Measurements from ENCODE around the gene ZNF709. TPM values are rescaled to one million over a fixed set of nuclear protein-coding genes. Genes with fewer than 3 reads are reported as not detected.
A peak's percentile ranks its signal among the peaks of the same experiment; 100 is the strongest.
"Not testable (repeated sequence)": the region's sequence is repeated elsewhere in the genome, so short reads cannot be mapped to it uniquely, and the experiment has no call there.

Gene ZNF709
- total and polyA plus RNA-seq, 3 experiments from 2014 or later, result 1.1 to 2.5 (median 2.5) TPM

DNA sequence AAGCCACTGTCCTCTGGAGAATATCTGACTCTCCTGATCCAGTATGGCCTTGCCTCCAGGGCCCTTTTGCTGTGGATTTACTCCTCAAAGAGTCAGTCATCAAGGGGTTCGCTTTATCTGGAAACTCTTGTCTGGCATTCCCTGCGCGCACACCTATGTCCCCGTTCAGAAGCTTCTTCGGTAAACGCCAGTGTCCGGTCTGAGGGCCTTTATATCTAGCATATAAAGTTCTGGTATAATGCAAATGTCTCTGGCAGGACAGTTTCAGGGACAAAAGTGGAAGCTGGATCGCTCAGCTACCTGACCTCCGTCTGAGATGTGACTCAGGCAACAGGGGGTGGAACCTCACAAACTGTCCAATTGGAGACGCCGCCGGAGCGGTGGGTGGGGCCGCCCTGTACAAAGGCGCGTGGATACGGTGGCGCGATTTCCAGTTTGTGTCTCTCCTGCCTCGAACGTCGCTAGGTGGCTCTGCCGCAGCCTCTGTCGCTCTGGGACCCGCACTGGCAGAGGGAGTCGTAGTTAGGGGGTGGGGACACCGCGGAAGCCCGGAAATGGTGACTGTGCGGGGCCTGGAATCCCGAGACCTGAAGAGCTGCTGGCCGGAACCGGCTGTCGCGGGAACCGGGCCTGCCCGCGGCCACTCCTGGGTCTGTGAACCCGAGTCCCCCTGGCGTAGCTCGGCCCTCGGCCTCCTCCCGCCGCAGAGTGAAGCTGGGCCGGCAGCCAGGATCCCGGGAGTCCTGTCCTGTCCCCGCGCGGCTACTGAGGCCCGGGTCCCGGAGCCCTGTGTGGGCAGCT, 10.6 kb upstream of the ZNF709 start:
- H3K4me1 ChIP-seq (ENCODE audit: insufficient read depth, low read length), result peaks cover 7% of the 10 kb centered on the region
- peak; percentile 82 to 96 (median 89) for DNase-seq
- no peaks in the 10 kb centered on the region for H3K27me3 ChIP-seq (ENCODE audit: insufficient read depth, low read length, poor library complexity, severe bottlenecking)
- peak overlapping the region; percentile 89 for H3K4me3 ChIP-seq (ENCODE audit: low read length)
- Mint-ChIP-seq H3K9me3 (peaks cover 0 to 3% (median 0%) of the 10 kb centered on the region in 5 donors), H3K27me3 (peaks cover 0 to 5% of the 10 kb centered on the region in 2 donors), H3K36me3 (peaks cover 0 to 2% (median 0%) of the 10 kb centered on the region in 3 donors), H3K4me1 (peaks cover 17 to 25% (median 21%) of the 10 kb centered on the region in 3 donors), H3K4me3 (peak overlapping the region; percentile 82 to 96 (median 92)), H3K27ac (peak overlapping the region; percentile 40 to 97 (median 93))
- H3K9me3 ChIP-seq (ENCODE audit: low read length), result no peaks in the 10 kb centered on the region
- no peaks in the 10 kb centered on the region for H3K36me3 ChIP-seq (ENCODE audit: insufficient read depth, low read length)
- CTCF ChIA-PET, result interaction anchor here (0.6 to 1.8 kb wide), 11 partner anchors 8 to 507 kb away, joined by 3 to 8 read pairs (median 3); partner anchors contain the start of gene ZNF563
- H3K27ac ChIP-seq (ENCODE audit: low read depth, low read length), result peak overlapping the region; percentile 48
- POLR2A ChIA-PET, result interaction anchor here (0.6 to 1.8 kb wide), 13 partner anchors 10 to 1155 kb away, joined by 3 to 7 read pairs (median 4); partner anchors contain the start of genes ZNF44, ZNF442, ZNF490 and ZNF563

DNA sequence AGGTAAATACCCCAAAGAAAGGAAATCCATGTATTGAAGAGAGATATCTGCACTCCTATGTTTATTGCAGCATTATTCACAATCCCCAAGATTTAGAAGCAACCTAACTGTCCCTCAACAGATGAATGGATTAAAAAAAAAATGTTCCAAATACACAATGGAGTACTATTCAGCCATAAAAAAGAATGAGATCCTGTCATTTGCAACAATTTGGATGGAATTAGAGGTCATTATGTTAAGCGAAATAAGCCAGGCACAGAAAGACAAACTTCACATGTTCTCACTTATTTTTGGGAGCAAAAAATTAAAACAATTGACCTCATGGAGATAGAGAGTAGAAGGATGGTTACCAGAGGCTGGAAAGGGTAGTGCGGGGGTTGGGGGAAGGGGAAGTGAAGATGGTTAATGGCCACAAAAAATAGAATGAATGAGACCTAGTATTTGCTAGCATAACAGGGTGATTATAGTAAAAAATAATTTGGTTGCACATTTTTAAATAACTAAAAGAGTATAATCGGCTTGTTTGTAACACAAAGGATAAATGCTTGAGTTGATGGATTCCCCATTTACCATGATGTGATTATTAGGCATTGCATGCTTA, 9.7 kb upstream of the ZNF709 start:
- CTCF ChIA-PET, result interaction anchor here (0.6 to 1.8 kb wide), 6 partner anchors 21 to 205 kb away, joined by 3 to 8 read pairs (median 3); partner anchors contain the start of gene ZNF563

GRCh38 chr19:12486265-12486783, 1.7 kb upstream of the ZNF709 start:
- peaks cover 22% of the 10 kb centered on the region for H3K4me1 ChIP-seq (ENCODE audit: insufficient read depth, low read length)
- Mint-ChIP-seq H3K4me1 (peaks cover 27 to 35% (median 33%) of the 10 kb centered on the region in 3 donors), H3K4me3 (peak overlapping the region in 2 of 7 donors; percentile 22 to 63), H3K27ac (peak overlapping the region in 1 of 8 donors; percentile 82)
- not testable (repeated sequence) for DNase-seq; H3K36me3 Mint-ChIP-seq; H3K9me3 ChIP-seq (ENCODE audit: low read length); H3K36me3 ChIP-seq (ENCODE audit: insufficient read depth, low read length); H3K27me3 ChIP-seq (ENCODE audit: insufficient read depth, low read length, poor library complexity, severe bottlenecking); H3K27me3 Mint-ChIP-seq; H3K9me3 Mint-ChIP-seq; H3K4me3 ChIP-seq (ENCODE audit: low read length); H3K27ac ChIP-seq (ENCODE audit: low read depth, low read length)
- CTCF ChIA-PET, result interaction anchor here (0.6 to 0.8 kb wide), 2 partner anchors 10 to 14 kb away, joined by 3 to 4 read pairs; no protein-coding TSS in a partner anchor
- POLR2A ChIA-PET, result interaction anchor here (0.6 kb wide), 2 partner anchors 11 to 453 kb away, joined by 4 to 7 read pairs; no protein-coding TSS in a partner anchor

More for the DNA sequence above, 9.7 kb upstream of the ZNF709 start:
- H3K27me3 ChIP-seq (ENCODE audit: insufficient read depth, low read length, poor library complexity, severe bottlenecking), result no peaks in the 10 kb centered on the region
- H3K36me3 ChIP-seq (ENCODE audit: insufficient read depth, low read length), result no peaks in the 10 kb centered on the region
- H3K4me1 Mint-ChIP-seq, result peaks cover 17 to 25% (median 21%) of the 10 kb centered on the region in 3 donors
- peaks cover 7% of the 10 kb centered on the region for H3K4me1 ChIP-seq (ENCODE audit: insufficient read depth, low read length)
- peaks cover 0 to 6% of the 10 kb centered on the region in 2 donors for H3K27me3 Mint-ChIP-seq
- POLR2A ChIA-PET, result interaction anchor here (0.6 to 1.8 kb wide), 9 partner anchors 10 to 204 kb away, joined by 3 to 7 read pairs (median 4); partner anchors contain the start of genes ZNF442, ZNF490, ZNF563 and ZNF564
- H3K4me3 ChIP-seq (ENCODE audit: low read length), result peak overlapping the region; percentile 89
- peaks cover 0 to 2% (median 0%) of the 10 kb centered on the region in 3 donors for H3K36me3 Mint-ChIP-seq
- H3K4me3 Mint-ChIP-seq, result peak overlapping the region in 6 of 7 donors; percentile 82 to 95 (median 92)
- DNase-seq, result no peak
- H3K27ac ChIP-seq (ENCODE audit: low read depth, low read length), result no peak overlapping the region
- peaks cover 0 to 3% (median 0%) of the 10 kb centered on the region in 5 donors for H3K9me3 Mint-ChIP-seq
- no peaks in the 10 kb centered on the region for H3K9me3 ChIP-seq (ENCODE audit: low read length)
- peak overlapping the region in 4 of 8 donors; percentile 54 to 95 (median 79) for H3K27ac Mint-ChIP-seq

DNA sequence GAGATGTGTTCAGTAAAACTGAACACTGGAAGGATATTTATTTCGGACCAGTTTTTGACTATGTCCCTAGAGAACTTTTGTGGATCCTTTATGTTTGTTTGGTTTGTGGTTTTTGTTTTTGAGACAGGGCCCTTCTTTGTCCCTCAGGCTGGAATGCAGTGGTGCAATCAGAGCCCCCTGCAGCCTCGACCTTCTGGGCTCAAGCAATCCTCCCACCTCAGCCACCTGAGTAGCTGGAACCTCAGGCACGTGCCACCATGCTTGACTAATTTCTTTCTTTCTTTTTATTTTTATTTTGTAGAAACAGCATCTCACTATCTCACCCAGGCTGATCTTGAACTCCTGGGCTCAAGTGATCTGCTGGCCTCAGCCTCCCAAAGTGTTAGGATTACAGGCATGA, 955 bp upstream of the ZNF709 start:
- no peaks in the 10 kb centered on the region for H3K36me3 ChIP-seq (ENCODE audit: insufficient read depth, low read length)
- ChIA-PET CTCF (interaction anchor here (0.6 kb wide), 1 partner anchor 15 kb away, joined by 3 read pairs; no protein-coding TSS in a partner anchor), POLR2A (no interaction called here)
- H3K9me3 ChIP-seq (ENCODE audit: low read length), result no peaks in the 10 kb centered on the region
- Mint-ChIP-seq H3K27ac (peak overlapping the region in 7 of 8 donors; percentile 60 to 96 (median 93)), H3K4me1 (peaks cover 28 to 39% (median 34%) of the 10 kb centered on the region in 3 donors), H3K9me3 (no peaks in the 10 kb centered on the region), H3K4me3 (peak overlapping the region; percentile 96 to 99 (median 96)), H3K36me3 (peaks cover 0 to 9% (median 0%) of the 10 kb centered on the region in 3 donors), H3K27me3 (peaks cover 0 to 3% of the 10 kb centered on the region in 2 donors)
- H3K4me1 ChIP-seq (ENCODE audit: insufficient read depth, low read length), result peaks cover 22% of the 10 kb centered on the region
- no peaks in the 10 kb centered on the region for H3K27me3 ChIP-seq (ENCODE audit: insufficient read depth, low read length, poor library complexity, severe bottlenecking)
- H3K27ac ChIP-seq (ENCODE audit: low read depth, low read length), result no peak overlapping the region
- DNase-seq, result no peak
- H3K4me3 ChIP-seq (ENCODE audit: low read length), result no peak overlapping the region

GRCh38 chr19:12485052-12485416, 418 bp upstream of the ZNF709 start:
- ChIA-PET CTCF (interaction anchor here (0.9 kb wide), 1 partner anchor 181 kb away, joined by 3 read pairs; no protein-coding TSS in a partner anchor), POLR2A (interaction anchor here (0.5 to 1.1 kb wide), 2 partner anchors 10 to 339 kb away, joined by 3 to 7 read pairs; no protein-coding TSS in a partner anchor)
- H3K36me3 Mint-ChIP-seq, result peaks cover 0 to 9% (median 0%) of the 10 kb centered on the region in 3 donors
- no peaks in the 10 kb centered on the region for H3K27me3 ChIP-seq (ENCODE audit: insufficient read depth, low read length, poor library complexity, severe bottlenecking)
- no peaks in the 10 kb centered on the region for H3K9me3 ChIP-seq (ENCODE audit: low read length)
- peaks cover 22% of the 10 kb centered on the region for H3K4me1 ChIP-seq (ENCODE audit: insufficient read depth, low read length)
- peaks cover 28 to 39% (median 34%) of the 10 kb centered on the region in 3 donors for H3K4me1 Mint-ChIP-seq
- peak overlapping the region; percentile 66 for H3K27ac ChIP-seq (ENCODE audit: low read depth, low read length)
- no peaks in the 10 kb centered on the region for H3K36me3 ChIP-seq (ENCODE audit: insufficient read depth, low read length)
- H3K4me3 Mint-ChIP-seq, result peak overlapping the region; percentile 96 to 99 (median 96)
- H3K27me3 Mint-ChIP-seq, result no peaks in the 10 kb centered on the region
- peak overlapping the region; percentile 98 for H3K4me3 ChIP-seq (ENCODE audit: low read length)
- H3K27ac Mint-ChIP-seq, result peak overlapping the region; percentile 64 to 96 (median 93)
- no peak for DNase-seq
- no peaks in the 10 kb centered on the region for H3K9me3 Mint-ChIP-seq

- DNase-seq, result no peak
- H3K27ac ChIP-seq (ENCODE audit: low read depth, low read length), result peak overlapping the region; percentile 66
- H3K9me3 ChIP-seq (ENCODE audit: low read length), result no peaks in the 10 kb centered on the region
- Mint-ChIP-seq H3K27ac (peak overlapping the region in 7 of 8 donors; percentile 54 to 89 (median 83)), H3K4me1 (peaks cover 28 to 40% (median 35%) of the 10 kb centered on the region in 3 donors), H3K27me3 (no peaks in the 10 kb centered on the region), H3K9me3 (no peaks in the 10 kb centered on the region), H3K36me3 (peaks cover 0 to 9% (median 0%) of the 10 kb centered on the region in 3 donors), H3K4me3 (peak overlapping the region; percentile 96 to 99 (median 96))
- ChIA-PET POLR2A (no interaction called here), CTCF (no interaction called here)
- H3K27me3 ChIP-seq (ENCODE audit: insufficient read depth, low read length, poor library complexity, severe bottlenecking), result no peaks in the 10 kb centered on the region
- peaks cover 24% of the 10 kb centered on the region for H3K4me1 ChIP-seq (ENCODE audit: insufficient read depth, low read length)
- peak overlapping the region; percentile 98 for H3K4me3 ChIP-seq (ENCODE audit: low read length)
- no peaks in the 10 kb centered on the region for H3K36me3 ChIP-seq (ENCODE audit: insufficient read depth, low read length)
These were observed 625 bp downstream of the ZNF709 start for GRCh38 chr19:12484011-12484370.

DNA sequence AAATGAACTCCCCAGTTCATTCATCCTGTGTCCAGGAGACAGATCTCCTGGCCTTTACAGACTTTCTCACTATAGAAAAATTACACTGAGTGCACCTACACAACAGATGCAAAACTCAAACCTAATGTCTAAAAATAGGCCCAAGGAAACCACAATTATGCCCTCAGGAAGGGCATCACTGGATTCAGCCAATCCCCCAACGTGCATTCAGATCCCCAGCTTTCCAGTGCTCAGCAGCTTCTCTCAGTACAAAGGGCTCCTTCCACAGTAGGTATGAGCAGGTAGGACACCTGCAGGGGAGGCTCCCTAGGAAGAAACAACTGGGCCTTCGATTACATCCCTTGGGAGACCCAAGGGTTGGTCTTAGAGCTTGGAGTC, 2.1 kb downstream of the ZNF709 start:
- peak overlapping the region; percentile 27 to 99 (median 63) for H3K4me3 Mint-ChIP-seq
- Histone ChIP-seq H3K4me1 (ENCODE audit: insufficient read depth, low read length) (peaks cover 37% of the 10 kb centered on the region), H3K4me3 (ENCODE audit: low read length) (no peak overlapping the region), H3K9me3 (ENCODE audit: low read length) (no peaks in the 10 kb centered on the region), H3K36me3 (ENCODE audit: insufficient read depth, low read length) (no peaks in the 10 kb centered on the region), H3K27me3 (ENCODE audit: insufficient read depth, low read length, poor library complexity, severe bottlenecking) (no peaks in the 10 kb centered on the region), H3K27ac (ENCODE audit: low read depth, low read length) (no peak overlapping the region)
- H3K27ac Mint-ChIP-seq, result peak overlapping the region in 7 of 8 donors; percentile 4 to 44 (median 20)
- H3K27me3 Mint-ChIP-seq, result no peaks in the 10 kb centered on the region
- ChIA-PET POLR2A (interaction anchor here (0.6 to 1.1 kb wide), 3 partner anchors 11 to 954 kb away, joined by 4 to 6 read pairs (median 4); partner anchors contain the start of gene ECSIT), CTCF (no interaction called here)
- DNase-seq, result no peak
- H3K9me3 Mint-ChIP-seq, result no peaks in the 10 kb centered on the region
- peaks cover 38 to 54% (median 47%) of the 10 kb centered on the region in 3 donors for H3K4me1 Mint-ChIP-seq
- H3K36me3 Mint-ChIP-seq, result peaks cover 0 to 9% (median 0%) of the 10 kb centered on the region in 3 donors

Data from CD8-positive, alpha-beta memory T cell (primary cell).